ENCODE results near the gene CPA1. TPM values are rescaled to one million over a fixed set of nuclear protein-coding genes. Genes with fewer than 3 reads are reported as not detected.

CPA1 gene
- total and polyA plus RNA-seq, 2 of the 13 experiments (the other 11 are each of a cell fraction or from before 2014, with no cell fraction given), result 0.20 to 0.58 TPM

DNA sequence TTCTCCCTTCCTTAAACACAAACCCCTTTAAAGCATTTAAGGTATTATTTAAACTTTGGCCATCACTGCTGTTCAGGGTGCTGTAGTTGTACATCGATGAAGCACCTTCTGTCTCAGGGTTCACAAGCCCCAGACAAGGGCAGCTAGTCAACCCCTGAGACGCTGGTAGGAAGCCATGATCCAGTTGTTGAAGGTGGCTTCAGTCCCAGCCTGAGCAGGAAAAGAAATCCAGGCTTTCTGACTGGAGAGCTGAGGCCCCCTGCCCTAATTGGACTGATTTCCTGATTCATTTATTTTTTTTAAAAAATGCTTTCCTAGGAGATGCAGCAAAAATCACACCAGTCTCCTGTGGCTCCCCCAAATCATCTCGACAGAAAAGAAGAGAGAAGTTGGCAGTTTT is 15.8 kb downstream of the CPA1 start:
- H3K4me2 ChIP-seq (ENCODE audit: low read depth, low read length), result no peak overlapping the region
- no peak overlapping the region for H3K27ac ChIP-seq (ENCODE audit: extremely low read length, insufficient read depth, low read length)
- no peaks in the 10 kb centered on the region for H3K79me2 ChIP-seq (ENCODE audit: insufficient read depth, low read length)
- intact Hi-C loops (cut with micrococcal nuclease; ENCODE audit: unreplicated experiment) (no loop called here), in situ Hi-C loops (cut with HindIII; ENCODE audit: extremely low pct_ligation_motif_present, low pct_unique_long_range_greater_than_20kb) (no loop called here)
- WGBS (ENCODE audit: low lambda C conversion rate), result 31% methylated on average over 3 of the region's 3 CpGs
- no peaks in the 10 kb centered on the region for H3K27me3 ChIP-seq (ENCODE audit: control insufficient read depth in 1 of 2, insufficient read depth in 2 of 2, low read length in 2 of 2)
- H3K36me3 ChIP-seq (replicated peaks in 1 of 2; ENCODE audit: control insufficient read depth in 1 of 2, insufficient read depth in 2 of 2, low read length in 2 of 2), result no peaks in the 10 kb centered on the region
- H3K9ac ChIP-seq (ENCODE audit: insufficient read depth, low read depth, low read length), result no peak overlapping the region
- ATAC-seq (no peak), FAIRE-seq (no peak), DNase-seq (ENCODE audit: low spot score) (no peak)
- no peaks in the 10 kb centered on the region for H4K20me1 ChIP-seq (ENCODE audit: insufficient read depth, low read length)
- CTCF ChIA-PET (ENCODE audit: low intra/inter-chr PET ratio, low total read pairs), result no interaction called here
- no peaks in the 10 kb centered on the region for H3K4me1 ChIP-seq (ENCODE audit: insufficient read depth, low read length)
- no peak overlapping the region for H2AFZ ChIP-seq (ENCODE audit: low read length)
- TF ChIP-seq IKZF1 (IDR thresholded peaks at IDR 0.05) (no peak), NBN (conservative IDR thresholded peaks at IDR 0.05) (no peak), AKAP8 (CRISPR knock-in tag; IDR thresholded peaks at IDR 0.05) (no peak), ZNF549 (CRISPR knock-in tag; IDR thresholded peaks at IDR 0.05) (no peak), ZNF7 (CRISPR knock-in tag; IDR thresholded peaks at IDR 0.05) (no peak), ZNF768 (CRISPR knock-in tag; IDR thresholded peaks at IDR 0.05) (no peak), ZNF616 (CRISPR knock-in tag; IDR thresholded peaks at IDR 0.05; ENCODE audit: low read depth) (no peak), ZNF75D (CRISPR knock-in tag; IDR thresholded peaks at IDR 0.05; ENCODE audit: borderline replicate concordance) (no peak), MXI1 (IDR thresholded peaks at IDR 0.05; ENCODE audit: borderline replicate concordance, low read depth, low read length) (no peak)
- TF ChIP-seq, protein P1, sequence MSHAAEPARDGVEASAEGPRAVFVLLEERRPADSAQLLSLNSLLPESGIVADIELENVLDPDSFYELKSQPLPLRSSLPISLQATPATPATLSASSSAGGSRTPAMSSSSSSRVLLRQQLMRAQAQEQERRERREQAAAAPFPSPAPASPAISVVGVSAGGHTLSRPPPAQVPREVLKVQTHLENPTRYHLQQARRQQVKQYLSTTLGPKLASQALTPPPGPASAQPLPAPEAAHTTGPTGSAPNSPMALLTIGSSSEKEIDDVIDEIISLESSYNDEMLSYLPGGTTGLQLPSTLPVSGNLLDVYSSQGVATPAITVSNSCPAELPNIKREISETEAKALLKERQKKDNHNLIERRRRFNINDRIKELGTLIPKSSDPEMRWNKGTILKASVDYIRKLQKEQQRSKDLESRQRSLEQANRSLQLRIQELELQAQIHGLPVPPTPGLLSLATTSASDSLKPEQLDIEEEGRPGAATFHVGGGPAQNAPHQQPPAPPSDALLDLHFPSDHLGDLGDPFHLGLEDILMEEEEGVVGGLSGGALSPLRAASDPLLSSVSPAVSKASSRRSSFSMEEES (CRISPR knock-in tag; IDR thresholded peaks at IDR 0.05), result no peak
- TF ChIP-seq, protein P2, sequence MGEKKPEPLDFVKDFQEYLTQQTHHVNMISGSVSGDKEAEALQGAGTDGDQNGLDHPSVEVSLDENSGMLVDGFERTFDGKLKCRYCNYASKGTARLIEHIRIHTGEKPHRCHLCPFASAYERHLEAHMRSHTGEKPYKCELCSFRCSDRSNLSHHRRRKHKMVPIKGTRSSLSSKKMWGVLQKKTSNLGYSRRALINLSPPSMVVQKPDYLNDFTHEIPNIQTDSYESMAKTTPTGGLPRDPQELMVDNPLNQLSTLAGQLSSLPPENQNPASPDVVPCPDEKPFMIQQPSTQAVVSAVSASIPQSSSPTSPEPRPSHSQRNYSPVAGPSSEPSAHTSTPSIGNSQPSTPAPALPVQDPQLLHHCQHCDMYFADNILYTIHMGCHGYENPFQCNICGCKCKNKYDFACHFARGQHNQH (CRISPR knock-in tag; IDR thresholded peaks at IDR 0.05), result no peak
- TF ChIP-seq, protein P3, sequence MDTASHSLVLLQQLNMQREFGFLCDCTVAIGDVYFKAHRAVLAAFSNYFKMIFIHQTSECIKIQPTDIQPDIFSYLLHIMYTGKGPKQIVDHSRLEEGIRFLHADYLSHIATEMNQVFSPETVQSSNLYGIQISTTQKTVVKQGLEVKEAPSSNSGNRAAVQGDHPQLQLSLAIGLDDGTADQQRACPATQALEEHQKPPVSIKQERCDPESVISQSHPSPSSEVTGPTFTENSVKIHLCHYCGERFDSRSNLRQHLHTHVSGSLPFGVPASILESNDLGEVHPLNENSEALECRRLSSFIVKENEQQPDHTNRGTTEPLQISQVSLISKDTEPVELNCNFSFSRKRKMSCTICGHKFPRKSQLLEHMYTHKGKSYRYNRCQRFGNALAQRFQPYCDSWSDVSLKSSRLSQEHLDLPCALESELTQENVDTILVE (CRISPR knock-in tag; IDR thresholded peaks at IDR 0.05), result no peak
- TF ChIP-seq, protein P4, sequence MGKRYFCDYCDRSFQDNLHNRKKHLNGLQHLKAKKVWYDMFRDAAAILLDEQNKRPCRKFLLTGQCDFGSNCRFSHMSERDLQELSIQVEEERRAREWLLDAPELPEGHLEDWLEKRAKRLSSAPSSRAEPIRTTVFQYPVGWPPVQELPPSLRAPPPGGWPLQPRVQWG (CRISPR knock-in tag; IDR thresholded peaks at IDR 0.05; ENCODE audit: borderline replicate concordance, low read depth), result no peak
- H3K4me3 ChIP-seq (replicated peaks in 1 of 3; ENCODE audit: insufficient read depth in 1 of 3, low read depth in 2 of 3, low read length in 3 of 3), result no peak overlapping the region
- no peaks in the 10 kb centered on the region for H3K9me3 ChIP-seq (ENCODE audit: low read length)
- POLR2A ChIA-PET, result no interaction called here
- no TSS peak for BruUV-seq (replicated peaks)
